SK-MEL-5 (cell line): ENCODE results near the gene CNTN2. TPM values are rescaled to one million over a fixed set of nuclear protein-coding genes. Genes with fewer than 3 reads are reported as not detected.

Source experiments
- total RNA-seq: library from RNA; depleted of rRNA; stranded (reverse); fragments of >200 nt; shearing (Covaris generic); gene quantifications from 2 replicates; pipeline ENCODE4 v1.2.3, GENCODE V29; 2014; rRNA removed

The CNTN2 gene
- total RNA-seq, 1 experiment from 2014 or later = not detected

Other genes starting within 250 kb of the CNTN2 start
- 1.7 and 2.6 TPM in 2 replicates for gene NFASC, start 172.3 kb upstream of the CNTN2 start, total RNA-seq
- gene TMEM81, start 41.2 kb downstream of the CNTN2 start, total RNA-seq = 1.3 and 1.9 TPM in 2 replicates
- gene RBBP5, start 78.8 kb downstream of the CNTN2 start, total RNA-seq = 19.7 and 20.1 TPM in 2 replicates
- gene DSTYK, start 168.5 kb downstream of the CNTN2 start, total RNA-seq = 31.1 and 32.8 TPM in 2 replicates
- gene TMCC2, start 184.7 kb downstream of the CNTN2 start, total RNA-seq = 22.1 and 26.5 TPM in 2 replicates